ENCODE data around the gene NIPAL4.
"Not testable (repeated sequence)": the region's sequence is repeated elsewhere in the genome, so short reads cannot be mapped to it uniquely, and the experiment has no call there.

The NIPAL4 gene

DNA sequence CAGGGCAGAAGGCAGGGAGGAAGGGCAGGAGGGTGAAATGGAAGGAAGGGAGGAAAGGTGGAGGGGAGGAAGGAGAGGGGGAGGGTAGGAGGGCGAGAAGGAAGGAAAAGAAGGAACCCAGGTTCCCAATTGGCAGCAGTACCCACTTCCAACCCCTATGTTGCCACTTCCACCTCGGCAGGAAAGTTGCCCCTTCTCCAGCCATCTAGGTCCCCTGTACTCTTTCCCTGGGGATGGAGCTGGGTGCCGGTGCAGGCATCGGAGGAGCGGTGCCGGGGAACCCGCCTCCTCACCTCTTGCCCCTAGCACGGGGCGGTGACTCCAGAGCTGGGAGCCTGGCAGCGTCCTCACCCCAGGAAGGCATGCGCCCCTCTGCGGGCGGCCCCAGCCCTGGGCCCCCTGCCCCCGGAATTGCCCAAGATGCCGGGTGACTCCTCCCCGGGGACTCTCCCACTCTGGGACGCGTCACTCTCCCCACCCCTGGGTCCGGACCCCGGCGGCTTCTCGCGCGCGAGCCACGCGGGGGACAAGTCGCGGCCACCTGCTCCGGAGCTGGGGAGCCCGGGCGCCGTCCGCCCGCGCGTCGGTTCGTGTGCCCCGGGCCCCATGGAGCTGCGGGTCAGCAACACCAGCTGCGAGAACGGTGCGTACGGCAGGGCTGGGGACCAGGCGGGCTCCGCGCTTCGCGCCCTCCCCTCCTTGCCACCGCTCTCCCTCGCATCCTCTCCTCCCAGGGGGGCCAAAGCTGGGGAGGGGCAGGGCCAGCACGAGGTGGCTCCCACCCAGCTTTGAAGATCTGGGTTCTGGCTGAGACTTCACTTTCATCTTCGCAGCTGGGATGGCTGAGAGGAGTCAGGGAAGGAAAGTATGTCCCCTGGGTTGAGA is at the start of gene NIPAL4:
Gene NIPAL4, plus strand, starts transcription at position 499 of the 885 bp plus-strand sequence. Its CDS starts 108 bp downstream, at position 607.
- H3K4me3 ChIP-seq (ENCODE audit: low read length): peak within 1 kb of the TSS; percentile 62
- peak; percentile 25 for DNase-seq (ENCODE audit: low read depth)

DNA sequence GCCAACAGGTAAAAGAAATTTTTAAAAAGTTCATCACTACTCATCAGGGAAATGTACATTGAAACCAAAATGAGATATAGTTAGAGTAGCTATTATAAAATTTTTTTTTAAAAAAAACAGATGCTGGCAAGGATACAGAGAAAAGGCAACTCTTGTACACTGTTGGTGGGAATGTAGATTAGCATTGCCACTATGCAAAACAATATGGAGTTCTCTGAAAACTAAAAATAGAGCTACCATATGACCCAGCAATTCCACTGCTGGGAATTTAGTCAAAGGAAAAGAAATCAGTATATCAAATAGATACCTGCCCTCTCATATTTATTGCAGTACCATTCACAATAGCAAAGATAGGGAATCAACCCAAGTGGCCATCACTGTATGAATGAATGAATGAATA is 44.2 kb upstream of the NIPAL4 start:
- no peak overlapping the region for H3K4me3 ChIP-seq (ENCODE audit: low read length)
- TF ChIP-seq, protein P1, sequence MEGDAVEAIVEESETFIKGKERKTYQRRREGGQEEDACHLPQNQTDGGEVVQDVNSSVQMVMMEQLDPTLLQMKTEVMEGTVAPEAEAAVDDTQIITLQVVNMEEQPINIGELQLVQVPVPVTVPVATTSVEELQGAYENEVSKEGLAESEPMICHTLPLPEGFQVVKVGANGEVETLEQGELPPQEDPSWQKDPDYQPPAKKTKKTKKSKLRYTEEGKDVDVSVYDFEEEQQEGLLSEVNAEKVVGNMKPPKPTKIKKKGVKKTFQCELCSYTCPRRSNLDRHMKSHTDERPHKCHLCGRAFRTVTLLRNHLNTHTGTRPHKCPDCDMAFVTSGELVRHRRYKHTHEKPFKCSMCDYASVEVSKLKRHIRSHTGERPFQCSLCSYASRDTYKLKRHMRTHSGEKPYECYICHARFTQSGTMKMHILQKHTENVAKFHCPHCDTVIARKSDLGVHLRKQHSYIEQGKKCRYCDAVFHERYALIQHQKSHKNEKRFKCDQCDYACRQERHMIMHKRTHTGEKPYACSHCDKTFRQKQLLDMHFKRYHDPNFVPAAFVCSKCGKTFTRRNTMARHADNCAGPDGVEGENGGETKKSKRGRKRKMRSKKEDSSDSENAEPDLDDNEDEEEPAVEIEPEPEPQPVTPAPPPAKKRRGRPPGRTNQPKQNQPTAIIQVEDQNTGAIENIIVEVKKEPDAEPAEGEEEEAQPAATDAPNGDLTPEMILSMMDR (conservative IDR thresholded peaks at IDR 0.05; ENCODE audit: low read depth, low read length): no peak
- DNase-seq (ENCODE audit: low read depth): no peak

More for the DNA sequence above, at the start of gene NIPAL4:
- TF ChIP-seq, protein P1 (conservative IDR thresholded peaks at IDR 0.05; ENCODE audit: low read depth, low read length): no peak

DNA sequence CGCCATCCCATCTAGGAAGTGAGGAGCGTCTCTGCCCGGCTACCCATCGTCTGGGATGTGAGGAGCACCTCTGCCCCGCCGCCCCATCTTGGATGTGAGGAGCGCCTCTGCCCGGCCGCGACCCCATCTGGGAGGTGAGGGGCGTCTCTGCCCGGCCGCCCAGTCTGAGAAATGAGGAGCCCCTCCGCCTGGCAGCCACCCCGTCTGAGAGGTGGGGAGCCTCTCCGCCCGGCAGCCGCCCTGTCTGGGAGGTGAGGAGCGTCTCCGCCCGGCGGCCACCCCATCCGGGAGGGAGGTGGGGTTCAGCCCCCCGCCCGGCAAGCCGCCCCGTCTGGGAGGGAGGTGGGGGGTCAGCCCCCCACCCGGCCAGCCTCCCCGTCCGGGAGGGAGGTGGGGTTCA is 40.5 kb upstream of the NIPAL4 start:
- not testable (repeated sequence) for DNase-seq (ENCODE audit: low read depth); H3K4me3 ChIP-seq (ENCODE audit: low read length)

DNA sequence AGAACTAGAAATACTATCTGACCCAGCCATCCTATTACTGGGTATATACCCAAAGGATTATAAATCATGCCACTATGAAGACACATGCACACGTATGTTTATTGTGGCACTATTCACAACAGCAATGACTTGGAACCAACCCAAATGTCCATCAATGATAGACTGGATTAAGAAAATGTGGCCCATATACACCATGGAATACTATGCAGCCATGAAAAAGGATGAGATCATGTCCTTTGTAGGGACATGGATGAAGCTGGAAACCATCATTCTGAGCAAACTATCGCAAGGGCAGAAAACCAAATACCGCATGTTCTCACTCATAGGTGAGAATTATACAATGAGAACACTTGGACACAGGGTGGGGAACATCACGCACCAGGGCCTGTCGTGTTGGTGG is 30.1 kb upstream of the NIPAL4 start:
- not testable (repeated sequence) for DNase-seq (ENCODE audit: low read depth); H3K4me3 ChIP-seq (ENCODE audit: low read length)

DNA sequence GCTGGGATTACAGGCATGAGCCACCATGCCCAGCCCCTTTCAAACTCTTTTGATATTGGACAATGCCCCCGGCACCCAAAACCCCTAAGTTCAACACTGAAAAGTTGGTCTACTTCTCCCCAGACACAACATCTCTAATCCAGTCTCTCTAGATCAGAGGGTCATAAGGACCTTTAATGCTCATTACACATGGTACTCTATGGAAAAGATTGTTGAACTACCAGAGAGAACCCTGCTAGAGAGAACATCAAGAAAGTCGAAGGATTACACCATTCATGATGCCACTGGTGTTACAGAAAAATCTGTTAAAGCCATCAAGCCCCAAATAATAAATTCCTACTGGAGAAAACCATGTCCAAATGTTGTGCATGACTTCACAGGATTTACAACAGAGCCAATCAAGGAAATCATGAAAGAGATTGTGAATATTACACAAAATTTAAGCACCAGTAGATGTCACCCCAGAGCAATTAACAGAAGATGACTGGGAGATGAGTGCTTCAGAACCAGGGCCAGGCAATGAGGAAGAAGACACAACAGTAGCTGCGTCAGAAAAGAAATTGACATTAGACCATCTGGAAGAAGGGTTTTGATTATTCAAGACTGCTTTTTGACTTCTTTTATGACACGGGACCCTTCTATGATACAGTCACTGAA is 28.3 kb upstream of the NIPAL4 start:
- TF ChIP-seq, protein P1 (conservative IDR thresholded peaks at IDR 0.05; ENCODE audit: low read depth, low read length): peak; percentile 52
- no peak for DNase-seq (ENCODE audit: low read depth)
- no peak overlapping the region for H3K4me3 ChIP-seq (ENCODE audit: low read length)

DNA sequence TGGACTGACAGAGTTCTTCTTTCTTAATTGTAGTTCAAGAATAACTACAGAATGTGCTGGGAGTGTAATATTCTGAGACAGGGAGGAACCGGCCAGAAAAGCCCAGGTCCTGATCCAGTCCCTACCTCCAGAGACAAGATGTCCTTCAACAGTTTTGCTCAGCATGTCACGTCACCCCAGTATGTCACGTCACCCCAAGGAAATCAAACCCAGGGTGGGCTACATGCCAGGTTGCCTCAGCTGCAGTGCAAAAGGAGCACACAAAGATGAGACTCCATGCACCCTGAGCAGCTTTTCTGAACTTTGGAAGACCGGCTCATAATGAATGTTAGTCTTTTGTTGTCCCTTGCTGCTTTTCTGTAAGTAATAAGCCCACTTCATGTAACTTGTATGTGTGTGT is 25.9 kb upstream of the NIPAL4 start:
- DNase-seq (ENCODE audit: low read depth): no peak
- TF ChIP-seq, protein P1 (conservative IDR thresholded peaks at IDR 0.05; ENCODE audit: low read depth, low read length): no peak
- H3K4me3 ChIP-seq (ENCODE audit: low read length): no peak overlapping the region

DNA sequence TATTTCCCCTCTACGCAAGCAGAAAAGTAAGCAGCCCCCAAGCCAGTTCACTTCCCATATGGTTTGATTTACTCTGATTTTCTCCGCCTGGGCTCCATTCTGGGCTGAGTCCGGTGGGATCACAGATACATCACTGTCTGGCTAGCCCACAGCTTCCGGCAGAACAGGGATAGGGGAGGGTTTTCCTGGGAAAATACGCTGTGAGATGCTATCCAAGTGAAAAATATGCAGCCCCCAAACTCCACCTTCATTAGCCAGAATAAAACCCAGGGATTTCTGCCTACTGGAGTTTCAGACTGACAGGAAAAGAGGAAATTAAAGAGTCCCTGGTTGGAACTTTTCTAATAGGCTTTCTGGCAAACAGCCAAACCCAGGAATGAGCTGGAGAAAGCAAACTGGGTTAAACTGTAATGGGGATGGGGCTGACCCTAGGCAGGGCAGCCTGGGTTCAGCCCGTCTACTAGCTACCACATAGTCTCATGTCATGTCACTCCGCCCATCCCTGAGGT is 16.9 kb upstream of the NIPAL4 start:
- TF ChIP-seq, protein P1 (conservative IDR thresholded peaks at IDR 0.05; ENCODE audit: low read depth, low read length): no peak
- DNase-seq (ENCODE audit: low read depth): no peak
- no peak overlapping the region for H3K4me3 ChIP-seq (ENCODE audit: low read length)

DNA sequence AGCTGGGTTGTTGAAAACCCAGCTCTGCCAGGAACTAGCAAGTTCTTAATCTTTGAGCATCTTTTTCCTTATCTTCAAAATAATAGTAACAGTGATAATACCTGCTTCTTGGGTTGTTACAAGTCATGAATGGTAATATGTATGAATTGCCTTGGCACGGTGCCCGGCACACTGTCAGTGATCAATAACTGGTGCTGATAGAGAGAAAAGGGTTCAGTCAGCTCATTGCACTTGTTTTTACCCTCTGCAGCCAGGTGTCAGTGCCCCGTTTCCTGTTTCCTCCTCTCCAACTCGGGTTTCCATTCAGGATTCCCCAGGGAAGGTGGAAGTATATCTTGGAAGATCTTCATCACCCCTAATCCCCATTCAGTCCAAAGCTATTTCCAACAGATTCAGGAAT is 15.8 kb upstream of the NIPAL4 start:
- no peak for DNase-seq (ENCODE audit: low read depth)
- TF ChIP-seq, protein P1 (conservative IDR thresholded peaks at IDR 0.05; ENCODE audit: low read depth, low read length): no peak
- no peak overlapping the region for H3K4me3 ChIP-seq (ENCODE audit: low read length)
